M059J (cell line): ENCODE data around the gene SF3B1. TPM values are rescaled to one million over a fixed set of nuclear protein-coding genes. Genes with fewer than 3 reads are reported as not detected.
"Not testable (repeated sequence)": the region's sequence is repeated elsewhere in the genome, so short reads cannot be mapped to it uniquely, and the experiment has no call there.

Experiments
- DNase-seq: peaks from one replicate; pipeline ENCODE4 v3.0.0-alpha.2; 2012; ENCODE audit warnings: low read depth
- total RNA-seq: library from RNA; depleted of rRNA; stranded (reverse); fragments of >200 nt; shearing (Covaris generic); gene quantifications from 2 replicates; pipeline ENCODE4 v1.2.3, GENCODE V29; 2014; rRNA removed

The SF3B1 gene
- total RNA-seq, 1 experiment from 2014 or later = 183 TPM

- not testable (repeated sequence) for DNase-seq
These were observed 90.9 kb downstream of the SF3B1 start for GRCh38 chr2:197343968-197344367.

- DNase-seq = no peak
These were observed 94.2 kb downstream of the SF3B1 start for GRCh38 chr2:197340591-197340990.

Other genes with a start within 250 kb of the SF3B1 start
- gene ANKRD44, start 124.2 kb downstream of the SF3B1 start, total RNA-seq = 6.0 and 10.3 TPM in 2 replicates
- 40.5 and 55.0 TPM in 2 replicates for gene COQ10B, start 18.5 kb upstream of the SF3B1 start, total RNA-seq
- 144 and 237 TPM in 2 replicates for gene HSPD1, start 64.8 kb upstream of the SF3B1 start, total RNA-seq
- 258 and 448 TPM in 2 replicates for gene HSPE1, start 65.4 kb upstream of the SF3B1 start, total RNA-seq
- gene MOB4, start 81.0 kb upstream of the SF3B1 start, total RNA-seq = 31.2 and 51.0 TPM in 2 replicates
- gene RFTN2, start 240.6 kb upstream of the SF3B1 start, total RNA-seq = 0.10 TPM in 1 of 2 replicates, not detected in the other